ENCODE measurements around the gene NR2E3.

Gene NR2E3

GRCh38 chr15:71807125-71807629, 3.2 kb upstream of the NR2E3 start:
- TF ChIP-seq CTCF (IDR thresholded peaks at IDR 0.05; ENCODE audit: low read depth, low read length, poor library complexity, severe bottlenecking), result no peak
- TF ChIP-seq EZH2phosphoT487 (IDR thresholded peaks at IDR 0.05; ENCODE audit: borderline replicate concordance, low read length), result no peak
- no peaks in the 10 kb centered on the region for H3F3A ChIP-seq (ENCODE audit: control insufficient read depth, insufficient read depth)
- H3K4me2 ChIP-seq (ENCODE audit: low read length), result no peak overlapping the region
- H3K36me3 ChIP-seq (ENCODE audit: control insufficient read depth, low read length), result no peaks in the 10 kb centered on the region
- H3K27ac ChIP-seq (ENCODE audit: low read depth, low read length), result no peak overlapping the region
- H3K9me2 ChIP-seq (replicated peaks; ENCODE audit: control insufficient read depth, low read length), result no peaks in the 10 kb centered on the region
- no peaks in the 10 kb centered on the region for H3K9me3 ChIP-seq (ENCODE audit: control insufficient read depth, insufficient read depth, low read length)
- no peaks in the 10 kb centered on the region for H4K20me1 ChIP-seq (ENCODE audit: control insufficient read depth, insufficient read depth, low read depth, low read length)
- no peaks in the 10 kb centered on the region for H3K27me3 ChIP-seq (ENCODE audit: control insufficient read depth, low read length)
- 0 out of 2 replicates have a peak, but pooled peaks cover 6% of the 10 kb centered on the region for H3K4me1 ChIP-seq (ENCODE audit: control insufficient read depth, low read length)
- H3K4me3 ChIP-seq (ENCODE audit: low read length), result no peak overlapping the region
- H3K79me2 ChIP-seq (ENCODE audit: control insufficient read depth, low read length), result no peaks in the 10 kb centered on the region

- no peaks in the 10 kb centered on the region for H3K9me2 ChIP-seq (replicated peaks; ENCODE audit: control insufficient read depth, low read length)
- no peak overlapping the region for H3K4me2 ChIP-seq (ENCODE audit: low read length)
- no peaks in the 10 kb centered on the region for H3F3A ChIP-seq (ENCODE audit: control insufficient read depth, insufficient read depth)
- no peak overlapping the region for H3K4me3 ChIP-seq (ENCODE audit: low read length)
- H4K20me1 ChIP-seq (ENCODE audit: control insufficient read depth, insufficient read depth, low read depth, low read length), result no peaks in the 10 kb centered on the region
- no peak overlapping the region for H3K27ac ChIP-seq (ENCODE audit: low read depth, low read length)
- H3K4me1 ChIP-seq (ENCODE audit: control insufficient read depth, low read length), result 0 out of 2 replicates have a peak, but pooled peaks cover 6% of the 10 kb centered on the region
- no peaks in the 10 kb centered on the region for H3K27me3 ChIP-seq (ENCODE audit: control insufficient read depth, low read length)
- H3K79me2 ChIP-seq (ENCODE audit: control insufficient read depth, low read length), result no peaks in the 10 kb centered on the region
- H3K9me3 ChIP-seq (ENCODE audit: control insufficient read depth, insufficient read depth, low read length), result no peaks in the 10 kb centered on the region
- H3K36me3 ChIP-seq (ENCODE audit: control insufficient read depth, low read length), result no peaks in the 10 kb centered on the region
- TF ChIP-seq EZH2phosphoT487 (IDR thresholded peaks at IDR 0.05; ENCODE audit: borderline replicate concordance, low read length) (no peak), CTCF (IDR thresholded peaks at IDR 0.05; ENCODE audit: low read depth, low read length, poor library complexity, severe bottlenecking) (no peak)
Measured at GRCh38 chr15:71807691-71808091, 2.7 kb upstream of the NR2E3 start.

- no peaks in the 10 kb centered on the region for H3K27me3 ChIP-seq (ENCODE audit: control insufficient read depth, low read length)
- H3K9me3 ChIP-seq (ENCODE audit: control insufficient read depth, insufficient read depth, low read length), result no peaks in the 10 kb centered on the region
- H4K20me1 ChIP-seq (ENCODE audit: control insufficient read depth, insufficient read depth, low read depth, low read length), result no peaks in the 10 kb centered on the region
- H3K9me2 ChIP-seq (replicated peaks; ENCODE audit: control insufficient read depth, low read length), result no peaks in the 10 kb centered on the region
- H3K4me1 ChIP-seq (ENCODE audit: control insufficient read depth, low read length), result 0 out of 2 replicates have a peak, but pooled peaks cover 6% of the 10 kb centered on the region
- H3K27ac ChIP-seq (ENCODE audit: low read depth, low read length), result no peak overlapping the region
- H3K4me3 ChIP-seq (ENCODE audit: low read length), result no peak overlapping the region
- no peak overlapping the region for H3K4me2 ChIP-seq (ENCODE audit: low read length)
- H3K36me3 ChIP-seq (ENCODE audit: control insufficient read depth, low read length), result no peaks in the 10 kb centered on the region
- no peaks in the 10 kb centered on the region for H3F3A ChIP-seq (ENCODE audit: control insufficient read depth, insufficient read depth)
- TF ChIP-seq CTCF (IDR thresholded peaks at IDR 0.05; ENCODE audit: low read depth, low read length, poor library complexity, severe bottlenecking) (no peak), EZH2phosphoT487 (IDR thresholded peaks at IDR 0.05; ENCODE audit: borderline replicate concordance, low read length) (no peak)
- H3K79me2 ChIP-seq (ENCODE audit: control insufficient read depth, low read length), result no peaks in the 10 kb centered on the region
Measured at GRCh38 chr15:71808311-71809020, 1.9 kb upstream of the NR2E3 start.

All from DOHH2 (cell line).